Measurements from ENCODE around the gene NSD2. TPM values are rescaled to one million over a fixed set of nuclear protein-coding genes. Genes with fewer than 3 reads are reported as not detected.
"Not testable (repeated sequence)": the region's sequence is repeated elsewhere in the genome, so short reads cannot be mapped to it uniquely, and the experiment has no call there.

Gene NSD2
- polyA plus RNA-seq, 1 donor from 2014 or later = 7.4 TPM

GRCh38 chr4:1989533-1990347 is 118.5 kb downstream of the NSD2 start:
- Mint-ChIP-seq H3K27ac (no peak overlapping the region), H3K4me3 (no peak overlapping the region), H3K9me3 (no peaks in the 10 kb centered on the region), H3K27me3 (no peaks in the 10 kb centered on the region), H3K36me3 (no peaks in the 10 kb centered on the region), H3K4me1 (no peaks in the 10 kb centered on the region)

GRCh38 chr4:1990348-1990645 is 119.1 kb downstream of the NSD2 start:
- H3K27ac Mint-ChIP-seq = no peak overlapping the region
- no peaks in the 10 kb centered on the region for H3K4me1 Mint-ChIP-seq
- no peak overlapping the region for H3K4me3 Mint-ChIP-seq
- no peaks in the 10 kb centered on the region for H3K27me3 Mint-ChIP-seq
- H3K9me3 Mint-ChIP-seq = no peaks in the 10 kb centered on the region
- H3K36me3 Mint-ChIP-seq = no peaks in the 10 kb centered on the region

- Mint-ChIP-seq H3K27me3 (no peaks in the 10 kb centered on the region), H3K4me1 (no peaks in the 10 kb centered on the region), H3K9me3 (no peaks in the 10 kb centered on the region), H3K4me3 (no peak overlapping the region), H3K27ac (no peak overlapping the region), H3K36me3 (peaks cover 2% of the 10 kb centered on the region)
Observed at GRCh38 chr4:1990676-1991075, 119.5 kb downstream of the NSD2 start.

GRCh38 chr4:1991087-1991486 is 119.9 kb downstream of the NSD2 start:
- no peaks in the 10 kb centered on the region for H3K4me1 Mint-ChIP-seq
- H3K36me3 Mint-ChIP-seq = peaks cover 2% of the 10 kb centered on the region
- no peak overlapping the region for H3K27ac Mint-ChIP-seq
- H3K9me3 Mint-ChIP-seq = no peaks in the 10 kb centered on the region
- no peak overlapping the region for H3K4me3 Mint-ChIP-seq
- no peaks in the 10 kb centered on the region for H3K27me3 Mint-ChIP-seq

GRCh38 chr4:1991596-1992434 is 120.6 kb downstream of the NSD2 start:
- Mint-ChIP-seq H3K4me1 (peaks cover 0 to under 1% (median 0%) of the 10 kb centered on the region in 3 donors), H3K36me3 (peaks cover 4% of the 10 kb centered on the region), H3K27ac (peak overlapping the region in 1 of 3 donors; percentile 16), H3K27me3 (no peaks in the 10 kb centered on the region), H3K4me3 (no peak overlapping the region), H3K9me3 (no peaks in the 10 kb centered on the region)

GRCh38 chr4:1992468-1993168 is 121.4 kb downstream of the NSD2 start:
- Mint-ChIP-seq H3K4me3 (no peak overlapping the region), H3K4me1 (peaks cover 0 to 3% (median 0%) of the 10 kb centered on the region in 3 donors), H3K27ac (no peak overlapping the region), H3K9me3 (peaks cover 0 to 5% (median under 1%) of the 10 kb centered on the region in 3 donors), H3K27me3 (no peaks in the 10 kb centered on the region), H3K36me3 (peaks cover 11% of the 10 kb centered on the region)

GRCh38 chr4:1993169-1993516 is 122.0 kb downstream of the NSD2 start:
- Mint-ChIP-seq H3K4me3 (no peak overlapping the region), H3K36me3 (peaks cover 12% of the 10 kb centered on the region), H3K27me3 (no peaks in the 10 kb centered on the region)

GRCh38 chr4:1993718-1994516 is 122.7 kb downstream of the NSD2 start:
- H3K4me1 Mint-ChIP-seq, H3K27ac Mint-ChIP-seq, H3K4me3 Mint-ChIP-seq, H3K27me3 Mint-ChIP-seq: not testable (repeated sequence)
- H3K9me3 Mint-ChIP-seq = peaks cover 4 to 16% (median 10%) of the 10 kb centered on the region in 3 donors
- peaks cover 17% of the 10 kb centered on the region for H3K36me3 Mint-ChIP-seq

More at GRCh38 chr4:1993169-1993516, 122.0 kb downstream of the NSD2 start:
- Mint-ChIP-seq H3K9me3 (peaks cover 2 to 10% (median 5%) of the 10 kb centered on the region in 3 donors), H3K27ac (no peak overlapping the region), H3K4me1 (peaks cover 0 to 3% (median 2%) of the 10 kb centered on the region in 3 donors)

- peaks cover 8 to 16% (median 9%) of the 10 kb centered on the region in 3 donors for H3K4me1 Mint-ChIP-seq
- no peak overlapping the region for H3K27ac Mint-ChIP-seq
Observed at GRCh38 chr4:1994938-1995337, 123.7 kb downstream of the NSD2 start.

GRCh38 chr4:1996866-1997611 is 125.8 kb downstream of the NSD2 start:
- H3K27me3 Mint-ChIP-seq = no peaks in the 10 kb centered on the region
- H3K4me3 Mint-ChIP-seq = no peak overlapping the region
- H3K36me3 Mint-ChIP-seq = peaks cover 22% of the 10 kb centered on the region
- H3K27ac Mint-ChIP-seq = no peak overlapping the region
- H3K9me3 Mint-ChIP-seq = peaks cover 4 to 25% (median 10%) of the 10 kb centered on the region in 3 donors
- H3K4me1 Mint-ChIP-seq = peaks cover 14 to 26% (median 24%) of the 10 kb centered on the region in 3 donors

More at GRCh38 chr4:1994938-1995337, 123.7 kb downstream of the NSD2 start:
- Mint-ChIP-seq H3K27me3 (no peaks in the 10 kb centered on the region), H3K36me3 (peaks cover 18% of the 10 kb centered on the region), H3K4me3 (no peak overlapping the region), H3K9me3 (peaks cover 4 to 22% (median 10%) of the 10 kb centered on the region in 3 donors)

GRCh38 chr4:1997712-1998111 is 126.5 kb downstream of the NSD2 start:
- no peak overlapping the region for H3K27ac Mint-ChIP-seq
- H3K36me3 Mint-ChIP-seq = peaks cover 24% of the 10 kb centered on the region
- peaks cover 20 to 31% (median 24%) of the 10 kb centered on the region in 3 donors for H3K4me1 Mint-ChIP-seq
- no peak overlapping the region for H3K4me3 Mint-ChIP-seq
- peaks cover 4 to 25% (median 10%) of the 10 kb centered on the region in 3 donors for H3K9me3 Mint-ChIP-seq
- H3K27me3 Mint-ChIP-seq = no peaks in the 10 kb centered on the region

GRCh38 chr4:1998296-1998695 is 127.1 kb downstream of the NSD2 start:
- H3K36me3 Mint-ChIP-seq = peaks cover 27% of the 10 kb centered on the region
- peaks cover 4 to 25% (median 10%) of the 10 kb centered on the region in 3 donors for H3K9me3 Mint-ChIP-seq
- no peaks in the 10 kb centered on the region for H3K27me3 Mint-ChIP-seq
- H3K4me1 Mint-ChIP-seq = peaks cover 25 to 35% (median 28%) of the 10 kb centered on the region in 3 donors
- no peak overlapping the region for H3K4me3 Mint-ChIP-seq
- H3K27ac Mint-ChIP-seq = no peak overlapping the region

GRCh38 chr4:1999308-1999707 is 128.1 kb downstream of the NSD2 start:
- peaks cover 4 to 25% (median 10%) of the 10 kb centered on the region in 3 donors for H3K9me3 Mint-ChIP-seq

GRCh38 chr4:2003361-2003760 is 132.2 kb downstream of the NSD2 start:
- Mint-ChIP-seq H3K9me3 (peaks cover 2 to 13% (median 2%) of the 10 kb centered on the region in 3 donors), H3K4me1 (peaks cover 42 to 55% (median 44%) of the 10 kb centered on the region in 3 donors), H3K36me3 (peaks cover 12% of the 10 kb centered on the region), H3K27ac (peak overlapping the region in 1 of 3 donors; percentile 71), H3K4me3 (peak overlapping the region in 1 of 4 donors; percentile 37)
- not testable (repeated sequence) for H3K27me3 Mint-ChIP-seq

More at GRCh38 chr4:1999308-1999707, 128.1 kb downstream of the NSD2 start:
- peaks cover 25 to 37% (median 28%) of the 10 kb centered on the region in 3 donors for H3K4me1 Mint-ChIP-seq
- not testable (repeated sequence) for H3K4me3 Mint-ChIP-seq, H3K27ac Mint-ChIP-seq, H3K27me3 Mint-ChIP-seq
- peaks cover 27% of the 10 kb centered on the region for H3K36me3 Mint-ChIP-seq

All from IgD-negative memory B cell (primary cell).